SK-N-MC (cell line): Measurements from ENCODE around the gene FAM200C.

Experiments
- EZH2 ChIP-seq: fragments of 200-600 bp; sonication (generic); IDR thresholded peaks from one replicate; pipeline ENCODE4 v1.6.1; 2017; ENCODE audit warnings: antibody characterized with exemption
- POLR2AphosphoS5 ChIP-seq: IDR thresholded peaks from 2 replicates; pipeline ENCODE4 v1.6.1; 2012; ENCODE audit warnings: mild to moderate bottlenecking, low read depth, low read length, borderline replicate concordance

- TF ChIP-seq POLR2AphosphoS5: no peak
- no peak for TF ChIP-seq EZH2
These were observed 32.3 kb upstream of the FAM200C start for GRCh38 chr5:160432196-160432595.
